HG03558 (cell line): ENCODE results near the gene C19orf44.
"Not testable (repeated sequence)": the region's sequence is repeated elsewhere in the genome, so short reads cannot be mapped to it uniquely, and the experiment has no call there.

Experiments
- ATAC-seq: cut with Tn5 transposase; IDR thresholded peaks from one replicate; pipeline ENCODE4 v1.9.1; 2021; ENCODE audit warnings: moderate number of reproducible peaks; ENCODE audit not compliant: unreplicated experiment; ENCODE audit errors: extremely low read depth

C19orf44 gene

GRCh38 chr19:16466802-16467427 is 29.3 kb upstream of the C19orf44 start:
- ATAC-seq: not testable (repeated sequence)

GRCh38 chr19:16467581-16467980 is 28.6 kb upstream of the C19orf44 start:
- ATAC-seq: no peak

GRCh38 chr19:16470541-16470910 is 25.7 kb upstream of the C19orf44 start:
- no peak for ATAC-seq

DNA sequence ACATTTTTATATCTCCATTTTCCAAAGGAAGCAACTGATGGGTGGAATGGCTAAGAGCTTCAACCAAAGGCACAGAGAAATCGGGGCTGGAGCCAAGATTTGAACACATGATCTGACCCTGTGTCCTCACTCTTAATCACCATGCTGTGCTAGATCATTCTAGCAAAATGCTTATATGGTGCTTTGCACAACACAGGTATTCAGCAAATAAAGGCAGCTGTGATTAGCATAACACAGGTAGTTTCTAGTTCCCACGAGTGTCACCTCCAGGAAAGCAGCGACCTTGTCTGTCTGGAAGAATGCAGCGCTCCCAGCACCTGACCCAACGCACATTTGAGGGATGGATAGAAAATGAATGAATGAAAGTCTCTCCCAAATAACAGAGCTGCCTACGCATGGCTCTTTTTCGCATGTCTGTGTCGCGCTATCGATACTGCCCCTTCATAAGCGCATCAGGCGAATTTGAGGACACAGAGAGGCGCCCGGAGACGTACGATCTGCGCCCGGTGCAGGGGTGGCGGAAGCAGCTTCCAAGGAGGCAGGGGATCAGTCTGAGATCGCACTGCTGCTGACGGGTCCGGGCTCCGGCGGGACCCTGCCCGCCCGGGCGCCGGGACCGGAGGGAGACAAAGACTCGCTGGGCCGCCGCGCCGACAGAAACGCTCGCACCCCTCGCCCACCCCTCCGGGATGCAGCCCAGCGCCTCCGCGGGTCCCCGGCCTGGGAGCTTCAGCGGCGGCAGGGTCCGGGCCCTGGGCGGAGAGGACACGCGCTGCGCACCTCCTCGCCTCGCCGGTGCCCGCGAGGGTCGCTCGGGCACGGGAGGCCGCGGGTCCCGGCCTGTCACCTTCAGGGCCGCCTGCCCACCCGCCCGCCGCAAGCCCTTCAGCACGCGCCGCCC is 25.0 kb upstream of the C19orf44 start:
- peak; percentile 11 for ATAC-seq

DNA sequence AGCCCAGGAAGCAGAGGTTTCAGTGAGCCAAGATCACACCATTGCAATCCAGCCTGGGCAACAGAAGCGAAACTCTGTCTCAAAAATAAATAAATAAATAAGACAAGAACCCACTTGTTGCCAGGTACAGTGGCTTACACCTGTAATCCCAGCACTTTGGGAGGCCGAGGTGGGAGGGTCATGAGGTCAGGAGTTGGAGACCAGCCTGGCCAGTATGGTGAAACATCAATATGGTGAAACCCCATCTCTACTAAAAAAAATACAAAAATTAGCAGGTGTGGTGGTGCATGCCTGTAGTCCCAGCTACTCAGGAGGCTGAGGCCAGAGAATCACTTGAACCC is 23.7 kb upstream of the C19orf44 start:
- ATAC-seq: not testable (repeated sequence)

DNA sequence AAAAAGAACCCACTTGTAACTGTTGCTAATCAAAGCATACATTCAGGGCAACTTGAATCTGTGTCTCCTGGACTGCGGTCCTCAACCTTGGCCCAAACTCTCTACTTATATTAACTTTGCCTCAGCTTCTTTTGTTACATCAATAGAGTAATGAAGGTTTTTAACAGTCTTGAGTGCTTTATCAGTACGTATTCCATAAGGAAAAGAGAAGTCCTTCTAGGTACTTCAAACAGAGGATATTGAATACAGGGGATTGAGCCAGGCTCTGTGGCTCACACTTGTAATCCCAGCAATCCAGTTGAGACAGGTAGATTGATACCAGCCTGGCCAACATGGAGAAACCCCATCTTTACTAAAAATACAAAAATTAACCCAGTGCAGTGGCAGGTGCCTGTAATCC is 23.2 kb upstream of the C19orf44 start:
- ATAC-seq: no peak

GRCh38 chr19:16473875-16474392 is 22.3 kb upstream of the C19orf44 start:
- ATAC-seq: no peak

GRCh38 chr19:16476401-16476800 is 19.8 kb upstream of the C19orf44 start:
- no peak for ATAC-seq

DNA sequence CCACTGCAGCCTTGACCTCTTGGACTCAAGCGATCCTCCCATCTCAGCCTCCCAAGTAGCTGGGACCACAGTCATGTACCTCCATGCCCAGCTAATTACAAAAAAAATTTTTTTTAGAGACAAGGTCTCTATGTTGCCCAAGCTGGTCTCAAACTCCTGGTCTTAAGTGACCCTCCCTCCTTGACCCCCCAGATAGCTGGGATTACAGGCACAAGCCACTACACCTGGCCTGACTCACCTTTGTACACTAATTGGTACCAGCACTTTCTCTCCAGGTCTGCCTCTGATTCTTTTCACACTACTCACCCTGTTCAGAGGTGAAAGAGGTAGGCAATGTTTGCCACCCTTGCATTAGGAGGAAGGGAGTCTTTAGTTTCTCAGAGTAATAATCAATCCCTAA is 18.9 kb upstream of the C19orf44 start:
- no peak for ATAC-seq

DNA sequence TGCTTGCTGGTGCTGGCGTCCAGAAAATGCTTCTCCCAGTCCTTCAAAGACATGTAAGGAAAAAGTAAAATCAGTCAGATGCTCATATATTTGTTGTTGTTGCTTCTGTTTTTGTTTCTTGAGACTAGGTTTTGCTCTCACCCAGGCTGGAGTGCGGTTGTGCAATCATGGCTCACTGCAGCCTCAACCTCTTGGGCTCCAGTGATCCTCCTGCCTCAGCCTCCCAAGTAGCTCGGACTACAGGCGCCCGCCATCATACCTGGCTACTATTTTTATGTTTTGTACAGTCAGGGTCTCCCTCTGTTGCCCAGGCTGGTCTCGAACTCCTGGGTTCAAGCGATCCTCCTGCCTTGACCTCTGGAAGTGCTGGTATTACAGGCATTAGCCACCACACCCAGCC is 13.4 kb upstream of the C19orf44 start:
- ATAC-seq: no peak

DNA sequence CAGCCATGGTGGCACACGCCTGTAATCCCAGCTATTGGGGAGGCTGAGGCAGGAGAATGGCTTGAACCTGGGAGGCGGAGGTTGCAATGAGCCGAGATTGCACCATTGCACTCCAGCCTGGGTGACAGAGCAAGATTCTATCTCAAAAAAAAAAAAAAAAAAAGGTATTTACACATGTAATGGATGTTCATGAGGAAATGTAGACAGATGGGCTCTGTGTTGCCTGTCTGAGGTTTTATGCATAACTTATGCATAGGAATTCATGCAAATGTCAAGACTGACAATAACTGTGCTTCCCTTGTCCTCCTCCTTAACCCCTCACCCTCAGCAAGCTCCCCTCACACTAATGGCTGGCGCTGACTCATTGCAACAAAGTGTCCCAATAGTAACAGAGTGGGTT is 9.7 kb upstream of the C19orf44 start:
- ATAC-seq: not testable (repeated sequence)

GRCh38 chr19:16496613-16496983 is 404 bp downstream of the C19orf44 start:
- no peak for ATAC-seq

- ATAC-seq: no peak
Measured at GRCh38 chr19:16497042-16497441, 848 bp downstream of the C19orf44 start.

- no peak for ATAC-seq
Measured at GRCh38 chr19:16497837-16498236, 1.6 kb downstream of the C19orf44 start.

DNA sequence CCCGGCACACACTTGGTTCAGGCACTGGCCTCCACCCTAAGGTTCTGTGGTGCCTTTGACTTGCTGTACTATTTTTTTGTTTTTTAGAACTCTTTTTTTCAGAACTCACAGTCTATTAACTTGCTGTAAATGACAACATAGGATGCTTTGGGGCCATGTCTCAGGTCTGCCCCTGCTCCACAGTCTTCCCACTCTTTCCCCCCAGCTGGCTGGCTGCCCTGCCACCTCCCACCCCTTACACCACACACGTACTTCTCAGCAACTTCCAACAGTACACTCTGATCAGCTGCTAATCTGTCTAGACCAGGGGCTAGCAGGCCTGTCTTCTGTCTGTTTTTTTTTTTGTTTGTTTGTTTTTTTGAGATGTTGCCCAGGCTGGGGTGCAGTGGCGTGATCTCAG is 8.1 kb downstream of the C19orf44 start:
- ATAC-seq: no peak

DNA sequence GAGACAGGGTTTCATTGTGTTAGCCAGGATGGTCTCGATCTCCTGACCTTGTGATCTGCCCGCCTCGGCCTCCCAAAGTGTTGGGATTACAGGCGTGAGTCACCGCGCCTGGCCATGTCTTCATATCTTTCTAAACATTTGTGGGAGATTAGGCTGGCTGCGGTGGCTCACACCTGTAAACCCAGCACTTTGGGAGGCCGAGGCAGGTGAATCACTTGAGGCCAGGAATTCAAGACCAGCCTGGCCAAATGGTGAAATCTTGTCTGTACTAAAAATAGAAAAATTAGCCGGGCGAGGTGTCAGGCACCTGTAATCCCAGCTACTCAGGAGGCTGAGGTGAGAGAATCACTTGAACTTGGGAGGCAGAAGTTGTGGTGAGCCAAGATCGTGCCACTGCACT is 10.0 kb downstream of the C19orf44 start:
- ATAC-seq: not testable (repeated sequence)

GRCh38 chr19:16506961-16507360 is 10.8 kb downstream of the C19orf44 start:
- ATAC-seq: no peak

DNA sequence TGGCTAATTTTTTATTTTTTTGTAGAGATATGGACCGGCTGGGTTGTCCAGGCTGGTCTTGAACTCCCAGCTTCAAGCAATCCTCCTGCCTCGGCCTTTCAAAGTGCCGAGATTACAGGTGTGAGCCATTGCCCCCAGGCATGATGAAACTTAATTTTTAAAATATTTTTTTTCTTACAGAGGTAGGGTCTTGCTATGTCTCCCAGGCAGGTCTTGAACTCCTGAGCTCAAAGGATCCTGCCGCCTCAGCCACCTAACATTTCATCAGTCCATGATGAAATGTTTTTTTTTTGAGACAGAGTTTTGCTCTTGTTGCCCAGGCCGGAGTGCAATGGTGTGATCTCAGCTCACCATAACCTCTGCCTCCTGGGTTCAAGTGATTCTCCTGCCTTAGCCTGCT is 12.4 kb downstream of the C19orf44 start:
- ATAC-seq: no peak

- ATAC-seq: no peak
Measured at GRCh38 chr19:16509141-16510061, 13.2 kb downstream of the C19orf44 start.

- not testable (repeated sequence) for ATAC-seq
Measured at GRCh38 chr19:16512611-16513010, 16.4 kb downstream of the C19orf44 start.
